GM21423 (cell line): ENCODE data around the gene INPP4B.
"Not testable (repeated sequence)": the region's sequence is repeated elsewhere in the genome, so short reads cannot be mapped to it uniquely, and the experiment has no call there.

Experiments
- ATAC-seq: cut with Tn5 transposase; IDR thresholded peaks from one replicate; pipeline ENCODE4 v1.9.1; 2021; ENCODE audit warnings: mild to moderate bottlenecking, moderate library complexity; ENCODE audit not compliant: unreplicated experiment

INPP4B gene

GRCh38 chr4:142551517-142552305, 294.4 kb downstream of the INPP4B start:
- no peak for ATAC-seq

GRCh38 chr4:142550965-142551364, 295.1 kb downstream of the INPP4B start:
- ATAC-seq, result no peak

- no peak for ATAC-seq
These were observed 296.2 kb downstream of the INPP4B start for GRCh38 chr4:142549726-142550463.

- ATAC-seq, result no peak
These were observed 296.9 kb downstream of the INPP4B start for GRCh38 chr4:142549248-142549647.

DNA sequence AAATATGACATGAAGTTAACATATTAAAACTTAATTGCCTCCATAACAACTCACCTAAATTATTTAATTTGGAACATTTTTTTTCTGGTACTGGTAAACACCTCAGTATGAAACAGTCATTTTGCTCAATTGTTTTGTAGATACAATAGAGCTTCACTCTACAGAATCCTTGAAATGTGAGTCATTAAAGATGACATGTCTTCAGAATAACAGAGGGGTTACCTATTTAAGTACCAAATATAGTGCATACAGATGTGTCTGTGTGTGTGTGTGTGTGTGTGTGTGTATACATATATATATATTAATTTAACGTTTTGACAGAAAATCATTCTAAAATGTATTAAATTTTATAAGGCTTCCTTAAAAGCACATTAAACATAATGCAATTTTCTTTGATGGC, 297.6 kb downstream of the INPP4B start:
- no peak for ATAC-seq

DNA sequence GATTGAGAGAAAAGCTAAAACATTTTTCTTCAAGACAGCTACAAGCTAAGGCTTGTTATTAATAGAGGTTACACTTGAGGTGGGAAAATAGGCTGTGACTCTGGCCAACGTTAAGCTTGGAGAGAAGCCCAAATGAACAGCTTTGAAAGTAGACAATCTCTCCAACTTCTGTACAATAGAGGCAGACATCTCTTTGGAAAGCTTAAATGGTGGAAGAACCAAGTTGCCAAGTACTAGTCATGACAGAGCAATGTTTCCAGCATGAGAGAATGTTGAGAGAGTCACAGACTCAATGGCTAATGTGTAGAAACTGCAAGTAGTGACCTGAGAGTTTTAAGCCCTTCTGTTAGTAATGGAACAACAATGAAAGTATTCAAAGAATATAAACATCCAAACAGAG, 298.1 kb downstream of the INPP4B start:
- no peak for ATAC-seq

- ATAC-seq, result no peak
These were observed 301.5 kb downstream of the INPP4B start for GRCh38 chr4:142544594-142544993.

- ATAC-seq, result no peak
These were observed 302.1 kb downstream of the INPP4B start for GRCh38 chr4:142544039-142544438.

- no peak for ATAC-seq
These were observed 305.7 kb downstream of the INPP4B start for GRCh38 chr4:142540483-142540804.

DNA sequence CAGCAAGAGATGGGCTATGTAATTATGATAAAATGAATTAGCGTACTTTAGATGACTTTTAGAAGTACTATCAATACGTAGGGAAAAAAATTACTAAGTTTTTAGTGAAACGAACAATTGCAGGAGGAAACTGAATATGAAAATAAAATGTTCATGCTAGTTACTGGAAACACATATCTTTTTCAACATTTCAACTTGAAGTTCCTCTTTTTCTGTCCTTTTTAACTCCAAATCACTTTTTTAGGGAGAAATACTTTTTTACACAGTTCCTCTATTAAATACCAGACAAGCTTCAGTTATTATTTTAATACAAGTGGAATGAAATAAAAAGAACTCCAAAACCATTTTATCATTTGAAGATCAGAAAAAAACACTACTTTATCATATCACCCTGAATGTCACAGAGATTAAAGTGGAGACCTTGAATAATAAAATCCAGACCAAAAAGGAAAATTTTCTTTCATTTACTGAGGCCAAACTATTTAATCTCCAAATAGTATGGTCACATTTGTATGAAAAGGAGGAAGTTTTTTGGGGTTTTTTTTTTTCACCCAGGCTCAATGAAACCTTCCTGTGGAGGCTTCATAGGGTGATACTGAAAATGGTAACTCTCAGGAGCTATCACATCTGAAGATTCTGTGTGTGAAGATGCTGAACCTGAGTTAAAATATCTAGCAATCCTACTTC, 306.2 kb downstream of the INPP4B start:
- no peak for ATAC-seq

- ATAC-seq, result no peak
These were observed 311.1 kb downstream of the INPP4B start for GRCh38 chr4:142535009-142535408.

GRCh38 chr4:142532054-142532453, 314.0 kb downstream of the INPP4B start:
- no peak for ATAC-seq

- ATAC-seq, result no peak
These were observed 315.4 kb downstream of the INPP4B start for GRCh38 chr4:142530728-142531127.

DNA sequence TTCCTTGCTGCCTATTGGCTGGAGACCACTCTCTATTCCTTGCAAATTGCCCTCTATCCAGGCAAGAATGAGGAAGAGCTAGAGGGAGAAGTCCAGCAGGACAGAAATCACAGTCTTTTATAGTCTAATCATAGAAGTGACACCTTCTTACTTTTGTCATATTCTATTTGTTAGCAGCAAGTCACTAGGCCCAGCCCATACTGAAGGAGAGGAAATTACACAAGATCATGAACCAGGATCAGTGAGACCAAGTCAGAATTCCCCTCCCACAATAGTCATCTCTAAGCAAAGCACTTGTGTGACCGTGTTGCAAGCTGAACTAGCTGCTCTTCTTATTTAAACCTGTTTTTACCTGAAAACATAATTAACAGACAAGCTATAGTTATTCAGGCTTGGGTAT, 317.7 kb downstream of the INPP4B start:
- ATAC-seq, result no peak

- ATAC-seq, result no peak
These were observed 323.0 kb downstream of the INPP4B start for GRCh38 chr4:142523111-142523510.

GRCh38 chr4:142519342-142519741, 326.8 kb downstream of the INPP4B start:
- no peak for ATAC-seq

GRCh38 chr4:142516686-142517526, 329.2 kb downstream of the INPP4B start:
- ATAC-seq, result no peak

DNA sequence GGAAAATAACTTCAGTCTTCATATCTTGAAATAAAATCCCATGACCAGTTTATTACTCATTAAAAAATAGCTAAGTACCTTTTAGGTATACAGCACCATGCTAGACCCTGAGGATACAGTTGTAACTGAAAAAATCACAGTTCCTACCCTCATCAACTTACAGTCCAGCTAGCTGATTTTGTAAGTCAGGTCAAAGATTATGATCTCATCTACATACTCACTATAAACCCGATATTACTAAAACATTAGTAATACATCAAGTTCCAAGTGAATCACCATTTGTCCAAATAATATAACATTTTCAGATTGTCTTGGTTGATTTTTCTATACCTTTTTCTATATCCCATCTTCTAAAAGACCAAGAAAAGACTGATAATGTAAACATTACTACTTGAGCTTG, 333.9 kb downstream of the INPP4B start:
- ATAC-seq, result no peak

- no peak for ATAC-seq
These were observed 336.2 kb downstream of the INPP4B start for GRCh38 chr4:142509881-142510280.

GRCh38 chr4:142509381-142509780, 336.7 kb downstream of the INPP4B start:
- not testable (repeated sequence) for ATAC-seq

DNA sequence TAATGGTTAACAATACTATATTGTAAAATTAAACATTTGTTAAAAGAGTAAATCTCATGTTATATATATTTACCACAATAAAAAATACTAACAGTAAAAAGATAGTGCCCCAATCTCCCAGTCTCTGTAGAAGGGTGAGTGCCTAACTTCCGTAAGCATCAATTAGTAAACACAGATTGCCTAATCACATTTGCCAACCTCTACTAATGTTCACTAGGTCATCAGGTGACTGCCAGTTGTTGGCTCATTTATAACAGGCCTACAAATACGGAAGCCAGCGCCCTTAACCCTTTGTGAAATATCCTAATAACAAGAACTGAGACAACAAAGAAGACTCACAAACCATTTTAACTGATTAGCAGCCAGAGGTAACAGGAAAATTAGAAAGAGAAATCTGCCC, 345.1 kb downstream of the INPP4B start:
- no peak for ATAC-seq
